ENCODE results near the gene ZNF132.

- TF ChIP-seq CTCF (IDR thresholded peaks at IDR 0.05) = no peak
- TF ChIP-seq EZH2 (IDR thresholded peaks at IDR 0.05) = no peak
- TF ChIP-seq EZH2phosphoT487 (IDR thresholded peaks at IDR 0.05) = no peak
Observed at GRCh38 chr19:58482372-58482771, 42.4 kb upstream of the ZNF132 start.

Data from neural progenitor cell (in vitro differentiated cells).